Astrocyte (in vitro differentiated cells and primary cell): Measurements from ENCODE around the gene DNAH17. TPM values are rescaled to one million over a fixed set of nuclear protein-coding genes. Genes with fewer than 3 reads are reported as not detected.
A peak's percentile ranks its signal among the peaks of the same experiment; 100 is the strongest.

Experiments
- DNase-seq: peaks from one replicate; pipeline ENCODE4 v3.0.0-alpha.2; 2010; ENCODE audit warnings: low read depth
- FAIRE-seq: peaks from 2 replicates; lab custom pipeline; 2011; peaks lifted over from hg19 to GRCh38; lab: Jason Lieb, UNC
- H2AFZ ChIP-seq: 2 replicates; pipeline ENCODE4 v1.6.0; 2012; ENCODE audit warnings: low read depth, low read length, inconsistent platforms
- H3K27ac ChIP-seq: 2 replicates; pipeline ENCODE4 v1.5.1; 2011; ENCODE audit warnings: low read depth, low read length, inconsistent platforms
- H3K27me3 ChIP-seq: 2 replicates; pipeline ENCODE4 v1.6.0; 2011; ENCODE audit warnings: low read length, inconsistent platforms; ENCODE audit not compliant: insufficient read depth
- H3K36me3 ChIP-seq: 2 replicates; pipeline ENCODE4 v1.5.1; 2011; ENCODE audit warnings: low read length, inconsistent platforms; ENCODE audit not compliant: insufficient read depth
- H3K4me1 ChIP-seq: 2 replicates; pipeline ENCODE4 v1.5.1; 2011; ENCODE audit warnings: low read length, inconsistent platforms; ENCODE audit not compliant: insufficient read depth
- H3K4me2 ChIP-seq: 2 replicates; pipeline ENCODE4 v1.6.0; 2012; ENCODE audit warnings: low read length, inconsistent platforms
- H3K4me3 ChIP-seq: 2 replicates; pipeline ENCODE4 v1.5.1; 2011; ENCODE audit warnings: low read depth, mild to moderate bottlenecking, low read length, inconsistent platforms; ENCODE audit not compliant: insufficient read depth
- H3K79me2 ChIP-seq: 2 replicates; pipeline ENCODE4 v1.6.0; 2012; ENCODE audit warnings: mild to moderate bottlenecking, low read length, inconsistent platforms; ENCODE audit not compliant: insufficient read depth
- H3K9ac ChIP-seq: 2 replicates; pipeline ENCODE4 v1.6.0; 2012; ENCODE audit warnings: mild to moderate bottlenecking, low read length, inconsistent platforms
- H3K9me3 ChIP-seq: 2 replicates; pipeline ENCODE4 v1.5.1; 2012; ENCODE audit warnings: low read depth, mild to moderate bottlenecking, low read length, inconsistent platforms; ENCODE audit not compliant: insufficient read depth
- H4K20me1 ChIP-seq: 2 replicates; pipeline ENCODE4 v1.6.0; 2012; ENCODE audit warnings: low read length, inconsistent platforms; ENCODE audit not compliant: insufficient read depth
- H3K27ac Mint-ChIP-seq: one replicate; pipeline ENCODE4 v1.8.0; 2021; ENCODE audit warnings: mild to moderate bottlenecking, mixed read lengths; ENCODE audit not compliant: unreplicated experiment
- H3K27me3 Mint-ChIP-seq: one replicate; pipeline ENCODE4 v1.8.0; 2021; ENCODE audit warnings: low read depth, mixed read lengths; ENCODE audit not compliant: unreplicated experiment
- H3K36me3 Mint-ChIP-seq: one replicate; pipeline ENCODE4 v1.8.0; 2021; ENCODE audit warnings: low read depth, mixed read lengths; ENCODE audit not compliant: unreplicated experiment
- H3K4me1 Mint-ChIP-seq: one replicate; pipeline ENCODE4 v1.8.0; 2021; ENCODE audit warnings: low read depth, mixed read lengths; ENCODE audit not compliant: unreplicated experiment
- H3K4me3 Mint-ChIP-seq: one replicate; pipeline ENCODE4 v1.8.0; 2021; ENCODE audit warnings: mild to moderate bottlenecking, moderate library complexity, mixed read lengths; ENCODE audit not compliant: unreplicated experiment
- H3K9me3 Mint-ChIP-seq: one replicate; pipeline ENCODE4 v1.8.0; 2021; ENCODE audit warnings: mild to moderate bottlenecking, mixed read lengths; ENCODE audit not compliant: unreplicated experiment
- EZH2 ChIP-seq: IDR thresholded peaks from 2 replicates; pipeline ENCODE4 v1.6.1; 2012; ENCODE audit warnings: mild to moderate bottlenecking, low read length, inconsistent platforms; ENCODE audit not compliant: insufficient read depth
- total RNA-seq: library from RNA; stranded (reverse); gene quantifications from 2 replicates; pipeline ENCODE4 v1.2.1, GENCODE V29; 2021
- TF ChIP-seq, protein P1 (sequence below): IDR thresholded peaks from 2 replicates; pipeline ENCODE4 v1.5.1; 2011; ENCODE audit warnings: low read depth, mild to moderate bottlenecking, inconsistent platforms, low read length, moderate library complexity; ENCODE audit not compliant: insufficient read depth

Gene DNAH17
- total RNA-seq, 1 donor from 2014 or later = 0.14 TPM

- Histone ChIP-seq H3K27ac (no peak overlapping the region), H3K79me2 (no peaks in the 10 kb centered on the region), H3K4me1 (no peaks in the 10 kb centered on the region), H4K20me1 (no peaks in the 10 kb centered on the region), H3K27me3 (peaks cover 2% of the 10 kb centered on the region), H3K9me3 (no peaks in the 10 kb centered on the region), H3K4me3 (no peak overlapping the region), H3K36me3 (no peaks in the 10 kb centered on the region), H3K9ac (no peak overlapping the region), H2AFZ (no peak overlapping the region), H3K4me2 (no peak overlapping the region)
- Mint-ChIP-seq H3K27ac (peak overlapping the region; percentile 34), H3K9me3 (peaks cover 3% of the 10 kb centered on the region), H3K4me3 (no peak overlapping the region), H3K36me3 (no peaks in the 10 kb centered on the region), H3K27me3 (peaks cover 30% of the 10 kb centered on the region), H3K4me1 (no peaks in the 10 kb centered on the region)
- TF ChIP-seq EZH2 = no peak
- TF ChIP-seq, protein P1, sequence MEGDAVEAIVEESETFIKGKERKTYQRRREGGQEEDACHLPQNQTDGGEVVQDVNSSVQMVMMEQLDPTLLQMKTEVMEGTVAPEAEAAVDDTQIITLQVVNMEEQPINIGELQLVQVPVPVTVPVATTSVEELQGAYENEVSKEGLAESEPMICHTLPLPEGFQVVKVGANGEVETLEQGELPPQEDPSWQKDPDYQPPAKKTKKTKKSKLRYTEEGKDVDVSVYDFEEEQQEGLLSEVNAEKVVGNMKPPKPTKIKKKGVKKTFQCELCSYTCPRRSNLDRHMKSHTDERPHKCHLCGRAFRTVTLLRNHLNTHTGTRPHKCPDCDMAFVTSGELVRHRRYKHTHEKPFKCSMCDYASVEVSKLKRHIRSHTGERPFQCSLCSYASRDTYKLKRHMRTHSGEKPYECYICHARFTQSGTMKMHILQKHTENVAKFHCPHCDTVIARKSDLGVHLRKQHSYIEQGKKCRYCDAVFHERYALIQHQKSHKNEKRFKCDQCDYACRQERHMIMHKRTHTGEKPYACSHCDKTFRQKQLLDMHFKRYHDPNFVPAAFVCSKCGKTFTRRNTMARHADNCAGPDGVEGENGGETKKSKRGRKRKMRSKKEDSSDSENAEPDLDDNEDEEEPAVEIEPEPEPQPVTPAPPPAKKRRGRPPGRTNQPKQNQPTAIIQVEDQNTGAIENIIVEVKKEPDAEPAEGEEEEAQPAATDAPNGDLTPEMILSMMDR = no peak
- FAIRE-seq (no peak), DNase-seq (no peak)
Observed at GRCh38 chr17:78460176-78460675, 117.0 kb downstream of the DNAH17 start.

GRCh38 chr17:78459696-78460095 lies 117.5 kb downstream of the DNAH17 start:
- Mint-ChIP-seq H3K9me3 (peaks cover 2% of the 10 kb centered on the region), H3K36me3 (no peaks in the 10 kb centered on the region), H3K27me3 (peaks cover 31% of the 10 kb centered on the region), H3K4me3 (no peak overlapping the region), H3K4me1 (no peaks in the 10 kb centered on the region), H3K27ac (no peak overlapping the region)
- peaks cover 2% of the 10 kb centered on the region for H3K27me3 ChIP-seq
- no peaks in the 10 kb centered on the region for H3K4me1 ChIP-seq
- DNase-seq = no peak
- no peak overlapping the region for H3K27ac ChIP-seq
- no peak overlapping the region for H3K4me3 ChIP-seq
- no peak for TF ChIP-seq EZH2
- TF ChIP-seq, protein P1 = no peak
- H3K9ac ChIP-seq = no peak overlapping the region
- no peak overlapping the region for H2AFZ ChIP-seq
- H3K79me2 ChIP-seq = no peaks in the 10 kb centered on the region
- no peak overlapping the region for H3K4me2 ChIP-seq
- no peaks in the 10 kb centered on the region for H4K20me1 ChIP-seq
- H3K36me3 ChIP-seq = no peaks in the 10 kb centered on the region
- H3K9me3 ChIP-seq = no peaks in the 10 kb centered on the region
- FAIRE-seq = no peak

DNA sequence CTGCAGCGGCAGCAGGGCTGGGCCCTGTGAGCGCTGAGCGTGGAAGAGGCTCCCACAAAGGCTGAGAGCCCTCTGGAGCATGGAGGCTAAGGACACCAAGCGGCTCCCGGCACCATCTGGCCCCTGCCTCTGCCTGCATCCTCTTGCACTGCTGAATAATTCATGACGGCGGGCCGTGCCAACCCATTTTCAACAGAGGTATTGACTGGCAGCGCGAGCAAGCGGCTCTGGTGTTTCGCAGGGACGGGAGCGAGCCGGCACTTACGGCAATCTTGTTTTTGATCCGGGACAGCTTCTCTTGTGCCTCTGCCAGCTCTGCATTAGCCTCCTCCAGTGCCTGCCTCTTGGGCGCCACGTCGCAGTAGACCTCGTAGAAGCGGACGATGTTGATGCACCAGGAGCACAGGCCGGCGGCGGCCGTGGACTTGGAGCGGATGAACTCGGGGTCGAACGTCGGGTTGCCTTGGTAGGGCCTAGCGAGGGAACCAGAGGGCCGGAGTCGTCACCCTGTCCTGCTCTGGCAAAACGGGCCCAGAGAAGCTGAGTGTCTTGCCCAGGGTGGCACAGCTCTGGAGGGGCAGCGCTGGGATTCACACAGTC lies 118.4 kb downstream of the DNAH17 start:
- H3K27ac ChIP-seq = no peak overlapping the region
- no peaks in the 10 kb centered on the region for H3K9me3 ChIP-seq
- H2AFZ ChIP-seq = peak overlapping the region; percentile 63
- Mint-ChIP-seq H3K4me3 (no peak overlapping the region), H3K9me3 (no peaks in the 10 kb centered on the region), H3K27ac (no peak overlapping the region), H3K27me3 (peaks cover 39% of the 10 kb centered on the region), H3K4me1 (no peaks in the 10 kb centered on the region), H3K36me3 (no peaks in the 10 kb centered on the region)
- H3K4me2 ChIP-seq = peak overlapping the region; percentile 50
- DNase-seq (no peak), FAIRE-seq (no peak)
- H4K20me1 ChIP-seq = no peaks in the 10 kb centered on the region
- no peak overlapping the region for H3K9ac ChIP-seq
- TF ChIP-seq EZH2 = no peak
- TF ChIP-seq, protein P1 = no peak
- no peaks in the 10 kb centered on the region for H3K36me3 ChIP-seq
- peaks cover 2% of the 10 kb centered on the region for H3K27me3 ChIP-seq
- H3K4me1 ChIP-seq = no peaks in the 10 kb centered on the region
- H3K79me2 ChIP-seq = no peaks in the 10 kb centered on the region
- H3K4me3 ChIP-seq = no peak overlapping the region
